SU-DHL-6 (cell line): ENCODE data around the gene HS6ST3.

Experiments used
- CTCF ChIP-seq: fragments of 200-600 bp; sonication (generic); IDR thresholded peaks from one replicate; pipeline ENCODE4 v1.5.1; 2017; ENCODE audit warnings: antibody characterized with exemption, mild to moderate bottlenecking, low read length, moderate library complexity; ENCODE audit not compliant: insufficient read depth, poor library complexity, severe bottlenecking
- EZH2phosphoT487 ChIP-seq: fragments of 200-600 bp; sonication (generic), shearing (Covaris generic); conservative IDR thresholded peaks from 2 replicates; pipeline ENCODE4 v1.6.1; 2018; ENCODE audit warnings: mild to moderate bottlenecking, antibody characterized with exemption, low read length, moderate library complexity, mixed read lengths

- TF ChIP-seq CTCF: no peak
- no peak for TF ChIP-seq EZH2phosphoT487
Observed at GRCh38 chr13:96460609-96461008, 370.7 kb downstream of the HS6ST3 start.
